HepG2 (cell line): ENCODE measurements around the gene TOX2. TPM values are rescaled to one million over a fixed set of nuclear protein-coding genes. Genes with fewer than 3 reads are reported as not detected.

Experiments used
- ATAC-seq: fragments of 200-7000 bp; cut with Tn5 transposase; 3 replicates; pipeline ENCODE4 v1.9.1; 2020; ENCODE audit warnings: mild to moderate bottlenecking, moderate library complexity
- BruUV-seq: library from RNA; stranded (reverse); fragments of 400-500 nt; replicated peaks from 2 replicates; lab custom pipeline; 2021; lab: Mats Ljungman, UMichigan
- CTCF ChIA-PET: fragments of 300-600 bp; formaldehyde crosslinking; extraction: SDS; loops from one replicate; lab custom pipeline; 2021; ENCODE audit warnings: low total read pairs, inconsistent platforms, low intra/inter-chr PET ratio; lab: Yijun Ruan, JAX
- POLR2A ChIA-PET: fragments of 350-600 bp; sonication (Branson Sonifier 250); formaldehyde crosslinking; loops from one replicate; lab custom pipeline; 2020; ENCODE audit warnings: antibody characterized with exemption, inconsistent platforms; lab: Yijun Ruan, JAX
- DNase-seq: peaks from one replicate; pipeline ENCODE4 v3.0.0-alpha.2; 2015; ENCODE audit warnings: low spot score
- FAIRE-seq: peaks from 3 replicates; lab custom pipeline; 2011; peaks lifted over from hg19 to GRCh38; lab: Jason Lieb, UNC
- H2AFZ ChIP-seq: one replicate; pipeline ENCODE4 v1.6.1; 2011; ENCODE audit warnings: low read length, inconsistent platforms
- H3K27ac ChIP-seq: fragments of 300-600 bp; 3 replicates; pipeline ENCODE4 v1.8.0; 2011; ENCODE audit warnings: mixed run types, mild to moderate bottlenecking, mixed read lengths, low read length, inconsistent platforms; ENCODE audit not compliant: insufficient read depth; ENCODE audit errors: extremely low read length
- H3K27me3 ChIP-seq, 2 experiments: fragments of 200-600 bp in 1 of 2; 2 replicates in 1 of 2; 3 replicates in 1 of 2; pipeline versions ENCODE4 v1.6.0 to v1.8.0; 2011; ENCODE audit warnings: low read length in 2 of 2, mild to moderate bottlenecking in 2 of 2, moderate library complexity in 2 of 2, inconsistent platforms in 1 of 2; ENCODE audit not compliant: insufficient read depth in 2 of 2, control insufficient read depth in 1 of 2
- H3K36me3 ChIP-seq, 2 experiments: fragments of 200-600 bp in 1 of 2; replicated peaks in 1 of 2; 2 replicates in 1 of 2; 3 replicates in 1 of 2; pipeline versions ENCODE4 v1.5.1 to v1.8.0; 2011; ENCODE audit warnings: low read length in 2 of 2, inconsistent platforms in 1 of 2; ENCODE audit not compliant: insufficient read depth in 2 of 2, control insufficient read depth in 1 of 2
- H3K4me1 ChIP-seq: 2 replicates; pipeline ENCODE4 v1.5.1; 2012; ENCODE audit warnings: low read length, inconsistent platforms; ENCODE audit not compliant: insufficient read depth
- H3K4me2 ChIP-seq: 2 replicates; pipeline ENCODE4 v1.6.0; 2011; ENCODE audit warnings: low read depth, low read length, inconsistent platforms
- H3K4me3 ChIP-seq, 3 experiments: fragments of 200-600 bp in 1 of 3; sonication (generic), shearing (Covaris generic) in 1 of 3; replicated peaks in 1 of 3; 2 replicates each; pipeline ENCODE4 v1.5.1; 2011 to 2016; ENCODE audit warnings: low read length in 3 of 3, inconsistent platforms in 2 of 3, low read depth in 2 of 3, mild to moderate bottlenecking in 2 of 3, control low read depth in 1 of 3, mixed read lengths in 1 of 3; ENCODE audit not compliant: insufficient read depth in 1 of 3
- H3K79me2 ChIP-seq: one replicate; pipeline ENCODE4 v1.6.1; 2011; ENCODE audit warnings: low read length, inconsistent platforms; ENCODE audit not compliant: insufficient read depth
- H3K9ac ChIP-seq: 2 replicates; pipeline ENCODE4 v1.6.0; 2011; ENCODE audit warnings: mild to moderate bottlenecking, low read depth, low read length, inconsistent platforms; ENCODE audit not compliant: insufficient read depth
- H3K9me3 ChIP-seq: 2 replicates; pipeline ENCODE4 v1.5.1; 2012; ENCODE audit warnings: mild to moderate bottlenecking, low read length
- H4K20me1 ChIP-seq: 2 replicates; pipeline ENCODE4 v1.6.0; 2011; ENCODE audit warnings: inconsistent platforms, mild to moderate bottlenecking, low read length, moderate library complexity; ENCODE audit not compliant: insufficient read depth
- ATM ChIP-seq: fragments of 450-650 bp; IDR thresholded peaks from 2 replicates; pipeline ENCODE4 v1.7.1; 2017; ENCODE audit warnings: mild to moderate bottlenecking, borderline replicate concordance
- CEBPB ChIP-seq: IDR thresholded peaks from 2 replicates; pipeline ENCODE4 v1.6.1; 2011; ENCODE audit warnings: low read depth, low read length, improper control_type of control experiment, borderline replicate concordance
- NFE2 ChIP-seq: sonication (generic); formaldehyde crosslinking; IDR thresholded peaks from 2 replicates; pipeline ENCODE4 v1.4.0; 2020; ENCODE audit warnings: missing genetic modification reagents
- PAWR ChIP-seq: sonication (generic); formaldehyde crosslinking; IDR thresholded peaks from 2 replicates; pipeline ENCODE4 v1.4.0; 2020; ENCODE audit warnings: missing genetic modification reagents, mild to moderate bottlenecking, borderline replicate concordance
- SMC3 ChIP-seq: IDR thresholded peaks from 2 replicates; pipeline ENCODE4 v1.6.1; 2011; ENCODE audit warnings: low read length, improper control_type of control experiment
- XRCC5 ChIP-seq: fragments of 200-400 bp; formaldehyde crosslinking; optimal IDR thresholded peaks from 2 replicates; pipeline ENCODE3; 2017; ENCODE audit warnings: mild to moderate bottlenecking, low read length
- ZC3H4 ChIP-seq: sonication (generic); formaldehyde crosslinking; IDR thresholded peaks from 2 replicates; pipeline ENCODE4 v1.4.0; 2020; ENCODE audit warnings: missing genetic modification reagents, borderline replicate concordance
- ZFP62 ChIP-seq: sonication (generic); formaldehyde crosslinking; IDR thresholded peaks from 2 replicates; pipeline ENCODE4 v1.4.0; 2020; ENCODE audit warnings: missing genetic modification reagents
- WGBS: methylation state at CpG from one replicate; pipeline ENCODE4 v1.1.6; 2017; ENCODE audit warnings: low lambda C conversion rate; 5-methylcytosine and 5-hydroxymethylcytosine counted together
- in situ Hi-C: cut with HindIII; loops from 2 replicates; pipeline ENCODE4 v1.10.0; 2017; ENCODE audit warnings: low pct_unique_long_range_greater_than_20kb; ENCODE audit not compliant: extremely low pct_ligation_motif_present
- intact Hi-C: fragments of 100-400 bp; cut with micrococcal nuclease; formaldehyde crosslinking; loops from one replicate; pipeline ENCODE4 v1.10.0; 2022; ENCODE audit not compliant: unreplicated experiment
- polyA plus RNA-seq, 8 experiments: library from polyadenylated mRNA; depleted of rRNA in 3 of 8; stranded (reverse) in 7 of 8; unstranded in 1 of 8; fragments of >200 nt; fragmentation: Illumina TruSeq in 4 of 8; extraction: Trizol in 4 of 8; gene quantifications; 2 replicates each; pipeline versions ENCODE4 v1.2.1 to v1.2.3, GENCODE V29; 2011 to 2016; ENCODE audit warnings: low read depth in 4 of 8, missing spikeins in 1 of 8, mixed read lengths in 1 of 8; ENCODE audit not compliant: insufficient read depth in 1 of 8
- total RNA-seq, 5 experiments: library from RNA; depleted of rRNA; stranded (reverse); fragments of >200 nt; fragmentation: Illumina TruSeq; extraction: Trizol; gene quantifications; 2 replicates each; pipeline ENCODE4 v1.2.3, GENCODE V29; 2016; ENCODE audit warnings: low read depth in 1 of 5

The TOX2 gene
- total and polyA plus RNA-seq, 2 of the 13 experiments (the other 11 are each of a cell fraction or from before 2014, with no cell fraction given) = not detected

GRCh38 chr20:43904827-43905177, 9.8 kb upstream of the TOX2 start:
- Histone ChIP-seq H3K36me3 (no peaks in the 10 kb centered on the region), H3K4me1 (peaks cover 17% of the 10 kb centered on the region), H3K4me3 (no peak overlapping the region), H3K9ac (no peak overlapping the region), H3K27ac (no peak overlapping the region), H4K20me1 (no peaks in the 10 kb centered on the region), H3K9me3 (peaks cover 11% of the 10 kb centered on the region), H3K79me2 (no peaks in the 10 kb centered on the region), H2AFZ (no peak overlapping the region), H3K4me2 (no peak overlapping the region), H3K27me3 (peaks cover 0 to 31% of the 10 kb centered on the region in 2 experiments; a peak in 2 of 5 replicates)
- intact Hi-C loops (no loop called here), in situ Hi-C loops (no loop called here)
- ATAC-seq (peak; percentile 20; the same call in 1 of the 3 replicates), DNase-seq (no peak), FAIRE-seq (no peak)
- 30% methylated on average over 8 of the region's 8 CpGs for WGBS
- POLR2A ChIA-PET = no interaction called here
- CTCF ChIA-PET = no interaction called here
- BruUV-seq = no TSS peak
- TF ChIP-seq XRCC5 (no peak), ATM (no peak), SMC3 (0 out of 2 replicates have a peak, but pooled peaks have one; percentile 0), NFE2 (no peak)

- Histone ChIP-seq H3K9ac (no peak overlapping the region), H3K27me3 (peaks cover 0 to 21% of the 10 kb centered on the region in 2 experiments; a peak in 1 of 5 replicates), H3K9me3 (peaks cover 15% of the 10 kb centered on the region), H3K27ac (no peak overlapping the region), H3K4me1 (peaks cover 13% of the 10 kb centered on the region)
- no peak for FAIRE-seq
- CTCF ChIA-PET = no interaction called here
- in situ Hi-C loops = no loop called here
- no TSS peak for BruUV-seq
- intact Hi-C loops = no loop called here
- 18% methylated on average over 2 of the region's 2 CpGs for WGBS
- peak; percentile 64; the same call in 1 of the 2 replicates for TF ChIP-seq CEBPB
- TF ChIP-seq ZFP62 (CRISPR knock-in tag) = no peak
- TF ChIP-seq ZC3H4 (CRISPR knock-in tag) = no peak
- TF ChIP-seq PAWR = no peak
- TF ChIP-seq, all 625 proteins: peak for 1
- POLR2A ChIA-PET = no interaction called here
- Histone ChIP-seq H3K79me2 (no peaks in the 10 kb centered on the region), H3K36me3 (no peaks in the 10 kb centered on the region), H4K20me1 (no peaks in the 10 kb centered on the region), H3K4me3 (no peak overlapping the region), H3K4me2 (no peak overlapping the region), H2AFZ (no peak overlapping the region)
- DNase-seq = no peak
- no peak for ATAC-seq
Observed at GRCh38 chr20:43906505-43907034, 8.1 kb upstream of the TOX2 start.
